Liver (tissue), 3 donors: ENCODE results near the gene HMGN3.

ENCODE experiments used
- ATF3 ChIP-seq: IDR thresholded peaks from 2 replicates; pipeline ENCODE4 v1.6.1; 2016; ENCODE audit warnings: antibody characterized with exemption
- CTCF ChIP-seq: fragments of 150-350 bp; IDR thresholded peaks from 2 replicates; pipeline ENCODE4 v1.5.1; 2017; ENCODE audit warnings: improper control_type of control experiment, low read depth, low read length; ENCODE audit not compliant: missing input control
- FOXA1 ChIP-seq: IDR thresholded peaks from 2 replicates; pipeline ENCODE4 v1.6.1; 2016; ENCODE audit warnings: antibody characterized with exemption
- REST ChIP-seq: IDR thresholded peaks from 2 replicates; pipeline ENCODE4 v1.6.1; 2016; ENCODE audit warnings: antibody characterized with exemption, mild to moderate bottlenecking
- SP1 ChIP-seq: IDR thresholded peaks from 2 replicates; pipeline ENCODE4 v1.6.1; 2018; ENCODE audit warnings: antibody characterized with exemption, mild to moderate bottlenecking
- donor health status: healthy.
- donor health status: healthy.

DNA sequence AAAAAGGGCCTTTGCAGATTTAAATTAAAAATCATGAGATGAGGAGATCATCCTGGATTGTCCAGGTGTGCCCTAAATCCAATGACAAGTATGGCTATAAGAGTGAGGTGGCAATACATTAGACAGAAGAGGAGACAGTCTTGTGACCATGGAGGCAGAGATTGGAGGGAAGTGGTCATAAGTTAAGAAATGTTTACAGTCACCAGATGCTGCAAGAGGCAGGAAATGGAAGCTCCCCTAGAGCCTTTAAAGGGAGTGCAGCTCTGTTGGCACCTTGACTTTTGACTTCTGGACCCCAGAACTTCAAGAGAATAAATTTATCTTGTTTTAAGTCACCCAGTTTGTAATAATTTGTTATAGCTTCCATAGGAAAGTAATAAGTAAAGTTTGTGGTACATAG, 61.1 kb downstream of the HMGN3 start:
- no peak for TF ChIP-seq CTCF
- no peak for TF ChIP-seq FOXA1
- TF ChIP-seq SP1 = no peak
- TF ChIP-seq ATF3 = no peak
- no peak for TF ChIP-seq REST
